Fibroblast of gingiva (primary cell): ENCODE data around the gene VWA2.

Experiments used
- DNase-seq: peaks from one replicate; pipeline ENCODE4 v3.0.0-alpha.2; 2011; ENCODE audit warnings: low read depth

The VWA2 gene

GRCh38 chr10:114250236-114250635, 11.2 kb downstream of the VWA2 start:
- no peak for DNase-seq

- no peak for DNase-seq
Observed at GRCh38 chr10:114250716-114251115, 11.7 kb downstream of the VWA2 start.

GRCh38 chr10:114252092-114252491, 13.0 kb downstream of the VWA2 start:
- DNase-seq = no peak

- DNase-seq = no peak
Observed at GRCh38 chr10:114252883-114253282, 13.8 kb downstream of the VWA2 start.

- no peak for DNase-seq
Observed at GRCh38 chr10:114255227-114255626, 16.2 kb downstream of the VWA2 start.

- no peak for DNase-seq
Observed at GRCh38 chr10:114256008-114256765, 17.1 kb downstream of the VWA2 start.

GRCh38 chr10:114256822-114257221, 17.8 kb downstream of the VWA2 start:
- DNase-seq = no peak

GRCh38 chr10:114257498-114257897, 18.4 kb downstream of the VWA2 start:
- DNase-seq = no peak

GRCh38 chr10:114258274-114258840, 19.3 kb downstream of the VWA2 start:
- DNase-seq = no peak

GRCh38 chr10:114259824-114260223, 20.8 kb downstream of the VWA2 start:
- DNase-seq = peak; percentile 44

GRCh38 chr10:114260366-114260765, 21.3 kb downstream of the VWA2 start:
- DNase-seq = no peak

GRCh38 chr10:114261076-114261475, 22.0 kb downstream of the VWA2 start:
- DNase-seq = no peak

- DNase-seq = no peak
Observed at GRCh38 chr10:114262496-114262895, 23.4 kb downstream of the VWA2 start.

- DNase-seq = peak; percentile 27
Observed at GRCh38 chr10:114265392-114266053, 26.5 kb downstream of the VWA2 start.

GRCh38 chr10:114266521-114266920, 27.5 kb downstream of the VWA2 start:
- no peak for DNase-seq

GRCh38 chr10:114271075-114271778, 32.2 kb downstream of the VWA2 start:
- DNase-seq = no peak

GRCh38 chr10:114271779-114272167, 32.7 kb downstream of the VWA2 start:
- DNase-seq = peak; percentile 81

- DNase-seq = no peak
Observed at GRCh38 chr10:114272696-114273095, 33.6 kb downstream of the VWA2 start.

- DNase-seq = no peak
Observed at GRCh38 chr10:114273910-114274309, 34.9 kb downstream of the VWA2 start.

- DNase-seq = no peak
Observed at GRCh38 chr10:114274616-114275453, 35.8 kb downstream of the VWA2 start.

GRCh38 chr10:114276066-114276465, 37.0 kb downstream of the VWA2 start:
- DNase-seq = no peak

GRCh38 chr10:114276671-114277070, 37.6 kb downstream of the VWA2 start:
- no peak for DNase-seq
